Caco-2 (cell line): ENCODE results near the gene TBC1D2B. TPM values are rescaled to one million over a fixed set of nuclear protein-coding genes. Genes with fewer than 3 reads are reported as not detected.

Source experiments
- BruUV-seq: library from RNA; stranded (reverse); fragments of 400-500 nt; replicated peaks from 2 replicates; lab custom pipeline; 2021; lab: Mats Ljungman, UMichigan
- CTCF ChIA-PET: fragments of 300-600 bp; sonication (Branson Sonifier 250); formaldehyde crosslinking; loops from one replicate; lab custom pipeline; 2022; ENCODE audit warnings: antibody characterized with exemption; lab: Charles Lee
- POLR2A ChIA-PET: fragments of 300-600 bp; sonication (Branson Sonifier 250); formaldehyde crosslinking; loops from one replicate; lab custom pipeline; 2022; ENCODE audit warnings: antibody characterized with exemption; lab: Charles Lee
- DNase-seq, 2 experiments: peaks; one replicate each; pipeline versions ENCODE4 v3.0.0 to v3.0.0-alpha.2; 2020 to 2022
- H3K27me3 ChIP-seq: replicated peaks from 2 replicates; pipeline ENCODE4 v1.6.0; 2011; ENCODE audit warnings: low read length; ENCODE audit not compliant: control insufficient read depth, insufficient read depth
- H3K36me3 ChIP-seq: 2 replicates; pipeline ENCODE4 v1.5.1; 2011; ENCODE audit warnings: low read length; ENCODE audit not compliant: control insufficient read depth, insufficient read depth
- H3K4me1 ChIP-seq: fragments of 250-450 bp; sonication (Bioruptor Pico); 2 replicates; pipeline ENCODE4 v1.5.1; 2020; ENCODE audit warnings: mild to moderate bottlenecking
- H3K4me3 ChIP-seq: 2 replicates; pipeline ENCODE4 v1.5.1; 2011; ENCODE audit warnings: low read depth, mild to moderate bottlenecking, control low read depth, low read length
- H3K9me3 ChIP-seq: fragments of 250-450 bp; sonication (Bioruptor Pico); 2 replicates; pipeline ENCODE4 v1.5.1; 2020; ENCODE audit warnings: mild to moderate bottlenecking, moderate library complexity
- H3K27ac Mint-ChIP-seq: one replicate; pipeline ENCODE4 v1.8.0; 2022; ENCODE audit warnings: mixed read lengths; ENCODE audit not compliant: unreplicated experiment
- H3K27me3 Mint-ChIP-seq: one replicate; pipeline ENCODE4 v1.8.0; 2022; ENCODE audit warnings: mixed read lengths; ENCODE audit not compliant: insufficient read depth, unreplicated experiment
- H3K36me3 Mint-ChIP-seq: one replicate; pipeline ENCODE4 v1.8.0; 2022; ENCODE audit warnings: mild to moderate bottlenecking, mixed read lengths; ENCODE audit not compliant: insufficient read depth, unreplicated experiment
- H3K4me1 Mint-ChIP-seq: one replicate; pipeline ENCODE4 v1.8.0; 2022; ENCODE audit warnings: low read depth, mixed read lengths; ENCODE audit not compliant: unreplicated experiment
- H3K4me3 Mint-ChIP-seq: one replicate; pipeline ENCODE4 v1.8.0; 2022; ENCODE audit warnings: mild to moderate bottlenecking, moderate library complexity, mixed read lengths; ENCODE audit not compliant: unreplicated experiment
- H3K9me3 Mint-ChIP-seq: one replicate; pipeline ENCODE4 v1.8.0; 2022; ENCODE audit warnings: mixed read lengths; ENCODE audit not compliant: unreplicated experiment
- CTCF ChIP-seq, 2 experiments: fragments of 200-600 bp in 1 of 2; IDR thresholded peaks; 1 replicate in 1 of 2; 2 replicates in 1 of 2; pipeline versions ENCODE4 v1.5.1 to v1.8.0; 2011 to 2022; ENCODE audit warnings: antibody characterized with exemption in 1 of 2, control low read depth in 1 of 2, inconsistent platforms in 1 of 2, low read depth in 1 of 2, low read length in 1 of 2, mild to moderate bottlenecking in 1 of 2, moderate library complexity in 1 of 2; ENCODE audit not compliant: insufficient read depth in 1 of 2, severe bottlenecking in 1 of 2, unreplicated experiment in 1 of 2
- intact Hi-C: fragments of 100-400 bp; cut with micrococcal nuclease; formaldehyde crosslinking; loops from one replicate; pipeline ENCODE4 v1.10.0; 2022; ENCODE audit not compliant: unreplicated experiment
- total RNA-seq: library from RNA; stranded (reverse); gene quantifications from 2 replicates; pipeline ENCODE4 v1.2.3, GENCODE V29; 2022

The TBC1D2B gene
- total RNA-seq, 1 experiment from 2014 or later, result 18.3 TPM

- peaks cover 33% of the 10 kb centered on the region for H3K4me1 ChIP-seq
- CTCF ChIA-PET, result interaction anchor here (0.6 kb wide), 1 partner anchor 245 kb away, joined by 3 read pairs; no protein-coding TSS in a partner anchor
Measured at GRCh38 chr15:78049691-78050440, 27.6 kb downstream of the TBC1D2B start.

GRCh38 chr15:78048628-78048920 is 28.9 kb downstream of the TBC1D2B start:
- ChIA-PET CTCF (no interaction called here), POLR2A (no interaction called here)
- TF ChIP-seq CTCF (IDR thresholded peaks at IDR 0.05; ENCODE audit: insufficient read depth in 1 of 2, low read depth in 1 of 2, low read length in 1 of 2, severe bottlenecking in 1 of 2, unreplicated experiment in 1 of 2), result no peak
- no peaks in the 10 kb centered on the region for H3K9me3 Mint-ChIP-seq
- DNase-seq, result no peak
- peaks cover 33% of the 10 kb centered on the region for H3K4me1 ChIP-seq
- no peak overlapping the region for H3K27ac Mint-ChIP-seq
- H3K4me3 Mint-ChIP-seq, result no peak overlapping the region
- H3K36me3 ChIP-seq, result no peaks in the 10 kb centered on the region
- no TSS peak for BruUV-seq
- intact Hi-C loops, result no loop called here
- no peaks in the 10 kb centered on the region for H3K27me3 ChIP-seq
- peaks cover 12% of the 10 kb centered on the region for H3K4me1 Mint-ChIP-seq
- no peaks in the 10 kb centered on the region for H3K9me3 ChIP-seq
- no peak overlapping the region for H3K4me3 ChIP-seq
- H3K27me3 Mint-ChIP-seq, result no peaks in the 10 kb centered on the region
- no peaks in the 10 kb centered on the region for H3K36me3 Mint-ChIP-seq

More at GRCh38 chr15:78049691-78050440, 27.6 kb downstream of the TBC1D2B start:
- H3K4me1 Mint-ChIP-seq, result peaks cover 12% of the 10 kb centered on the region
- no peak overlapping the region for H3K4me3 Mint-ChIP-seq
- no peaks in the 10 kb centered on the region for H3K36me3 Mint-ChIP-seq
- Histone ChIP-seq H3K9me3 (no peaks in the 10 kb centered on the region), H3K36me3 (no peaks in the 10 kb centered on the region), H3K27me3 (no peaks in the 10 kb centered on the region), H3K4me3 (no peak overlapping the region)
- BruUV-seq, result no TSS peak
- TF ChIP-seq CTCF (IDR thresholded peaks at IDR 0.05; ENCODE audit: insufficient read depth in 1 of 2, low read depth in 1 of 2, low read length in 1 of 2, severe bottlenecking in 1 of 2, unreplicated experiment in 1 of 2), result no peak
- no peaks in the 10 kb centered on the region for H3K27me3 Mint-ChIP-seq
- POLR2A ChIA-PET, result interaction anchor here (0.5 kb wide), 1 partner anchor 99 kb away, joined by 14 read pairs; no protein-coding TSS in a partner anchor
- intact Hi-C loops, result no loop called here
- H3K27ac Mint-ChIP-seq, result no peak overlapping the region
- H3K9me3 Mint-ChIP-seq, result no peaks in the 10 kb centered on the region
- no peak for DNase-seq

GRCh38 chr15:78047761-78048627 is 29.5 kb downstream of the TBC1D2B start:
- H3K36me3 ChIP-seq, result no peaks in the 10 kb centered on the region
- no peak for DNase-seq
- H3K4me1 ChIP-seq, result peaks cover 30% of the 10 kb centered on the region
- intact Hi-C loops, result no loop called here
- Mint-ChIP-seq H3K4me1 (peaks cover 12% of the 10 kb centered on the region), H3K9me3 (no peaks in the 10 kb centered on the region), H3K4me3 (no peak overlapping the region), H3K27me3 (no peaks in the 10 kb centered on the region), H3K27ac (no peak overlapping the region), H3K36me3 (no peaks in the 10 kb centered on the region)
- TF ChIP-seq CTCF (IDR thresholded peaks at IDR 0.05; ENCODE audit: insufficient read depth in 1 of 2, low read depth in 1 of 2, low read length in 1 of 2, severe bottlenecking in 1 of 2, unreplicated experiment in 1 of 2), result no peak
- no peak overlapping the region for H3K4me3 ChIP-seq
- ChIA-PET POLR2A (no interaction called here), CTCF (no interaction called here)
- H3K9me3 ChIP-seq, result no peaks in the 10 kb centered on the region
- no peaks in the 10 kb centered on the region for H3K27me3 ChIP-seq
- no TSS peak for BruUV-seq
